Endothelial cell of umbilical vein (primary cell): ENCODE measurements around the gene SLC4A1AP. TPM values are rescaled to one million over a fixed set of nuclear protein-coding genes. Genes with fewer than 3 reads are reported as not detected.

Experiments
- BruUV-seq: library from RNA; stranded (reverse); fragments of 400-500 nt; replicated peaks from 2 replicates; lab custom pipeline; 2021; lab: Mats Ljungman, UMichigan
- CTCF ChIA-PET: fragments of 300-600, 350-600 bp; sonication (Branson Sonifier 250); formaldehyde crosslinking; loops from one replicate; lab custom pipeline; 2021; ENCODE audit warnings: antibody characterized with exemption, inconsistent platforms; lab: Charles Lee
- POLR2A ChIA-PET: fragments of 300-600, 350-600 bp; sonication (Branson Sonifier 250); formaldehyde crosslinking; loops from one replicate; lab custom pipeline; 2021; ENCODE audit warnings: antibody characterized with exemption, inconsistent platforms; lab: Charles Lee
- DNase-seq: peaks from one replicate; pipeline ENCODE4 v3.0.0-alpha.2; 2011; ENCODE audit warnings: low read depth, low spot score
- FAIRE-seq: peaks from 2 replicates; lab custom pipeline; 2011; peaks lifted over from hg19 to GRCh38; lab: Jason Lieb, UNC
- H2AFZ ChIP-seq: 2 replicates; pipeline ENCODE4 v1.6.0; 2012; ENCODE audit warnings: low read depth, low read length, control low read depth, inconsistent platforms
- H3K27ac ChIP-seq: 2 replicates; pipeline ENCODE4 v1.5.1; 2011; ENCODE audit warnings: low read depth, mild to moderate bottlenecking, control low read depth, low read length, moderate library complexity; ENCODE audit not compliant: insufficient read depth
- H3K27me3 ChIP-seq, 2 experiments: 2 replicates each; pipeline versions ENCODE4 v1.6.0 to v1.6.1; 2011; ENCODE audit warnings: low read length in 2 of 2, mixed read lengths in 1 of 2; ENCODE audit not compliant: control insufficient read depth in 2 of 2, insufficient read depth in 2 of 2
- H3K36me3 ChIP-seq, 2 experiments: 2 replicates in 1 of 2; 3 replicates in 1 of 2; pipeline ENCODE4 v1.5.1; 2011; ENCODE audit warnings: low read length in 2 of 2, mild to moderate bottlenecking in 1 of 2, moderate library complexity in 1 of 2; ENCODE audit not compliant: control insufficient read depth in 2 of 2, insufficient read depth in 2 of 2; ENCODE audit errors: extremely low read depth in 1 of 2
- H3K4me1 ChIP-seq: 3 replicates; pipeline ENCODE4 v1.5.1; 2011; ENCODE audit warnings: mild to moderate bottlenecking, low read length; ENCODE audit not compliant: control insufficient read depth, insufficient read depth; ENCODE audit errors: extremely low read depth
- H3K4me2 ChIP-seq: 2 replicates; pipeline ENCODE4 v1.6.1; 2011; ENCODE audit warnings: low read length, control low read depth, mixed read lengths; ENCODE audit not compliant: insufficient read depth
- H3K4me3 ChIP-seq, 3 experiments: fragments of 200-600 bp in 1 of 3; sonication (generic), shearing (Covaris generic) in 1 of 3; replicated peaks in 1 of 3; 2 replicates each; pipeline ENCODE4 v1.5.1; 2011 to 2016; ENCODE audit warnings: control low read depth in 3 of 3, low read length in 3 of 3, mild to moderate bottlenecking in 2 of 3, inconsistent platforms in 1 of 3, low read depth in 1 of 3, moderate library complexity in 1 of 3; ENCODE audit not compliant: insufficient read depth in 1 of 3
- H3K79me2 ChIP-seq: 2 replicates; pipeline ENCODE4 v1.6.0; 2012; ENCODE audit warnings: low read length, inconsistent platforms; ENCODE audit not compliant: control insufficient read depth, insufficient read depth
- H3K9ac ChIP-seq: replicated peaks from 2 replicates; pipeline ENCODE3; 2011; ENCODE audit warnings: low read length, control low read depth; ENCODE audit not compliant: insufficient read depth; ENCODE audit errors: extremely low read depth
- H3K9me1 ChIP-seq: replicated peaks from 3 replicates; pipeline ENCODE4 v1.6.0; 2011; ENCODE audit warnings: mild to moderate bottlenecking, low read length; ENCODE audit not compliant: control insufficient read depth, insufficient read depth; ENCODE audit errors: extremely low read depth
- H3K9me3 ChIP-seq: replicated peaks from 2 replicates; pipeline ENCODE4 v1.5.1; 2012; ENCODE audit warnings: low read length, inconsistent platforms; ENCODE audit not compliant: control insufficient read depth, insufficient read depth
- H4K20me1 ChIP-seq: replicated peaks from 2 replicates; pipeline ENCODE3; 2011; ENCODE audit warnings: mild to moderate bottlenecking, low read length; ENCODE audit not compliant: control insufficient read depth, insufficient read depth; ENCODE audit errors: extremely low read depth
- CTCF ChIP-seq, 2 donors: IDR thresholded peaks; 1 replicate in 1 of 2; 2 replicates in 1 of 2; pipeline ENCODE4 v1.5.1; 2011; ENCODE audit warnings: low read length in 2 of 2, mild to moderate bottlenecking in 2 of 2, moderate library complexity in 2 of 2, control low read depth in 1 of 2, inconsistent platforms in 1 of 2, low read depth in 1 of 2; ENCODE audit not compliant: insufficient read depth in 1 of 2; ENCODE audit errors: extremely low read depth in 1 of 2
- EZH2 ChIP-seq: IDR thresholded peaks from 2 replicates; pipeline ENCODE4 v1.6.1; 2012; ENCODE audit warnings: borderline replicate concordance, low read depth, mild to moderate bottlenecking, moderate library complexity, low read length, inconsistent platforms; ENCODE audit not compliant: severe bottlenecking
- FOS ChIP-seq: IDR thresholded peaks from 2 replicates; pipeline ENCODE4 v1.6.1; 2011; ENCODE audit warnings: mild to moderate bottlenecking, low read length, moderate library complexity, borderline replicate concordance; ENCODE audit not compliant: insufficient read depth
- GATA2 ChIP-seq: IDR thresholded peaks from 2 replicates; pipeline ENCODE4 v1.7.0; 2011; ENCODE audit warnings: low read depth, mild to moderate bottlenecking, moderate library complexity, mixed read lengths, low read length; ENCODE audit not compliant: insufficient read length, insufficient read depth
- JUN ChIP-seq: IDR thresholded peaks from 2 replicates; pipeline ENCODE4 v1.6.1; 2011; ENCODE audit warnings: borderline replicate concordance, low read depth; ENCODE audit not compliant: insufficient read length, insufficient read depth
- MAX ChIP-seq: IDR thresholded peaks from 2 replicates; pipeline ENCODE4 v1.6.1; 2011; ENCODE audit not compliant: insufficient read depth, insufficient read length
- MYC ChIP-seq: IDR thresholded peaks from one replicate; pipeline ENCODE4 v1.6.1; 2011; ENCODE audit warnings: mild to moderate bottlenecking, low read depth, low read length
- POLR2A ChIP-seq: IDR thresholded peaks from 2 replicates; pipeline ENCODE4 v1.6.1; 2012; ENCODE audit warnings: low read depth, mild to moderate bottlenecking, control low read depth, low read length
- POLR2AphosphoS5 ChIP-seq: IDR thresholded peaks from 2 replicates; pipeline ENCODE4 v1.6.1; 2012; ENCODE audit warnings: low read depth, mild to moderate bottlenecking, control low read depth, low read length, moderate library complexity; ENCODE audit not compliant: insufficient read depth
- dilution Hi-C: fragments of 300-500 bp; cut with MboI; formaldehyde crosslinking; loops from one replicate; pipeline ENCODE4 v1.15.0; 2019; ENCODE audit warnings: low sequenced_read_pairs; ENCODE audit not compliant: extremely low pct_ligation_motif_present
- intact Hi-C: fragments of 100-400 bp; cut with micrococcal nuclease; formaldehyde crosslinking; loops from one replicate; pipeline ENCODE4 v1.10.0; 2022
- polyA plus RNA-seq, 4 experiments: library from polyadenylated mRNA; depleted of rRNA in 3 of 4; stranded (reverse) in 3 of 4; unstranded in 1 of 4; fragments of >200 nt; gene quantifications; 2 replicates each; pipeline versions ENCODE4 v1.2.1 to v1.2.3, GENCODE V29; 2011 to 2012; ENCODE audit warnings: missing spikeins in 1 of 4
- total RNA-seq: library from RNA; stranded (reverse); gene quantifications from 2 replicates; pipeline ENCODE4 v1.2.3, GENCODE V29; 2021

SLC4A1AP gene
- total and polyA plus RNA-seq, 2 donors (not counting 3 experiments of a cell fraction or from before 2014, with no cell fraction given), result 9.5 to 28.4 TPM

DNA sequence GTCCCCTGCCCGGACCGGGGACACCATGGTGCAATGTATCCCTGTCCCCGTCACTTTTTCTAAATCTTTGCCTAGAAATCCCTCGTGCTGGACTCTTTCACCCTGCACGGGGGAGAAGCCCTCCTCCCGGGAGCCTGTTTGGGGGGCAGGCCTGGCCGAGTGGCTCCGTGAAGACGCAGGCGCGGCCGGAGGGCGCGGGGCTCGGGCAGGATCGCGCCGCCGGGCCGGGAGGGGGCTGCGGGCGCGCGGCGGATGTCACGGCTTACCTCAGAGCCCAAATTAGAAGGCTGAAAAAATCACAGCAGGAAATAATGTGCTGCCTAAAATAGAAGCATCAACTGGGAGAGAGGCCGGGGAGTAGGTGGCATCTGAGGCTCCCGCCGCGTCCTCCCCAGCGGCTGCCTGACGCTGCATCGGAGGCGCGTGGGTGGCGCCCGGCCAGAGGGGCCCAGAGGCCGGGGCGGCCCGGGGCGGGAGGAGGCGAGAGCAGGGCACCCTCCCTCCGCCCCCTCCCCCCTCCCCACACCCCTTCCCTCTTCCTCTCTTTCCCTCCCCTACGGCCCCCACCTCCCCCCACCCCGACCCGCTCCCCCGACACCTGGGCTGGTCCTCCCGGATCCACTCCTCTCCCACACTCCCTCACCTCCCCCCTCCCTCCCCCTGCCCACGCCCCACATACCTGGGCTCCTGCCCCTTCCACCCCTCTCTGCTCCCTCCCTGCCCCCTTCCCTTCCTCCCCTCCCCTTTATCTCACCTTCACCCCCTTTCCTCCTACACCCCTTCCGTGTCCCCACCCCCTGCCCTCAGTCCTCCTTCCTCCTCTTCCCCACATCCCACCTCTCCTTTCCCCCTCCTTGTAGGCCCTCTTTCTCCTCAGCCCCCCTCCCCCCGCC, 51.9 kb downstream of the SLC4A1AP start:
- no peaks in the 10 kb centered on the region for H3K36me3 ChIP-seq
- no peaks in the 10 kb centered on the region for H3K9me3 ChIP-seq
- peaks cover 14% of the 10 kb centered on the region for H3K4me1 ChIP-seq
- no peaks in the 10 kb centered on the region for H3K27me3 ChIP-seq
- no TSS peak for BruUV-seq
- CTCF ChIA-PET, result interaction anchor here (1.5 to 3.8 kb wide), 3 partner anchors 7 to 12 kb away, joined by 8 to 25 read pairs (median 9); no protein-coding TSS in a partner anchor
- no peaks in the 10 kb centered on the region for H4K20me1 ChIP-seq
- no peak for FAIRE-seq
- no peak for TF ChIP-seq CTCF (IDR thresholded peaks at IDR 0.05; ENCODE audit: extremely low read depth in 1 of 2, insufficient read depth in 1 of 2, low read depth in 1 of 2, low read length in 2 of 2)
- TF ChIP-seq EZH2, result no peak
- no peak for TF ChIP-seq JUN
- TF ChIP-seq MAX, result no peak
- TF ChIP-seq GATA2, result no peak
- no peak for TF ChIP-seq MYC
- TF ChIP-seq POLR2AphosphoS5, result no peak
- TF ChIP-seq FOS, result no peak
- no peak for TF ChIP-seq POLR2A
- H2AFZ ChIP-seq, result peak overlapping the region; percentile 91
- peak overlapping the region; percentile 14 for H3K27ac ChIP-seq
- H3K9me1 ChIP-seq, result no peaks in the 10 kb centered on the region
- H3K4me2 ChIP-seq, result peak overlapping the region; percentile 63
- peak overlapping the region; percentile 31 to 44 (median 31) for H3K4me3 ChIP-seq
- dilution Hi-C loops, result no loop called here
- H3K9ac ChIP-seq, result peak overlapping the region; percentile 41
- no peak for DNase-seq
- no peaks in the 10 kb centered on the region for H3K79me2 ChIP-seq
- intact Hi-C loops, result no loop called here
- POLR2A ChIA-PET, result no interaction called here
